Measurements from ENCODE around the gene MTHFSD. TPM values are rescaled to one million over a fixed set of nuclear protein-coding genes. Genes with fewer than 3 reads are reported as not detected.
A peak's percentile ranks its signal among the peaks of the same experiment; 100 is the strongest.

MTHFSD gene
- total RNA-seq, 1 experiment from 2014 or later: 4.7 TPM

GRCh38 chr16:86573215-86573614 is 18.2 kb upstream of the MTHFSD start:
- no peak overlapping the region for H2AFZ ChIP-seq (ENCODE audit: low read length)
- H4K91ac ChIP-seq (ENCODE audit: insufficient read length, low read depth, low read length): no peak overlapping the region
- no CpG with 5 or more reads among the region's 8 CpGs for WGBS (ENCODE audit: extremely low coverage, insufficient read length, low lambda C conversion rate)
- H2BK20ac ChIP-seq (ENCODE audit: low read depth, low read length, poor library complexity, severe bottlenecking): no peak overlapping the region
- no peak overlapping the region for H3K4ac ChIP-seq (ENCODE audit: low read depth, low read length)
- no peak overlapping the region for H3K18ac ChIP-seq (ENCODE audit: insufficient read length, low read depth, low read length)
- H3K27me3 ChIP-seq (ENCODE audit: insufficient read depth, low read length): peaks cover 85% of the 10 kb centered on the region
- H4K5ac ChIP-seq (ENCODE audit: insufficient read length, low read depth, low read length): no peak overlapping the region
- Mint-ChIP-seq H3K9me3 (peaks cover 3 to 5% of the 10 kb centered on the region in 2 experiments; a peak in 4 of 5 replicates), H3K36me3 (ENCODE audit: insufficient read depth in 1 of 3, low read depth in 3 of 3) (peaks cover 0 to 1% (median 0%) of the 10 kb centered on the region in 3 experiments; a peak in 2 of 7 replicates), H3K27ac (no peak overlapping the region), H3K4me3 (peak overlapping the region in 1 of 2 experiments; percentile 64; a peak in 2 of 5 replicates), H3K4me1 (peaks cover 41 to 52% of the 10 kb centered on the region in 2 experiments), H3K27me3 (ENCODE audit: low read depth) (peaks cover 99% of the 10 kb centered on the region)
- H3K79me2 ChIP-seq (ENCODE audit: insufficient read depth, low read length): no peaks in the 10 kb centered on the region
- no peak overlapping the region for H2BK15ac ChIP-seq (ENCODE audit: low read depth, low read length)
- peak overlapping the region; percentile 20 for H3K4me2 ChIP-seq (ENCODE audit: insufficient read depth, insufficient read length, low read length)
- H3K9ac ChIP-seq (ENCODE audit: extremely low read depth, insufficient read length, low read length): no peak overlapping the region
- H3K23ac ChIP-seq (ENCODE audit: insufficient read length, low read depth, low read length): no peak overlapping the region
- H3K14ac ChIP-seq (ENCODE audit: insufficient read depth, low read length): no peak overlapping the region
- peaks cover 14% of the 10 kb centered on the region; the same call in 1 of the 2 replicates for H3K4me1 ChIP-seq (ENCODE audit: insufficient read depth, low read length)
- H2BK12ac ChIP-seq (ENCODE audit: insufficient read length, low read depth, low read length): no peak overlapping the region
- H3K56ac ChIP-seq (ENCODE audit: insufficient read length, low read depth, low read length): no peak overlapping the region
- H2AK5ac ChIP-seq (ENCODE audit: insufficient read length, low read length): no peak overlapping the region
- no peak overlapping the region for H3T11ph ChIP-seq (ENCODE audit: low read length)
- no peak overlapping the region for H3K27ac ChIP-seq (ENCODE audit: insufficient read length, low read depth, low read length)
- TF ChIP-seq CTCF (conservative IDR thresholded peaks at IDR 0.05): no peak
- H3K9me3 ChIP-seq (ENCODE audit: control insufficient read depth, low read depth, low read length): no peaks in the 10 kb centered on the region
- H4K8ac ChIP-seq (replicated peaks; ENCODE audit: insufficient read length, low read depth, low read length): no peak overlapping the region
- peak; percentile 73 for DNase-seq
- no peak overlapping the region for H2BK120ac ChIP-seq (ENCODE audit: low read depth, low read length, poor library complexity, severe bottlenecking)
- H4K20me1 ChIP-seq (ENCODE audit: control insufficient read depth, insufficient read depth, insufficient read length): no peaks in the 10 kb centered on the region
- no peak overlapping the region for H2BK5ac ChIP-seq (ENCODE audit: insufficient read length, low read length)
- no peaks in the 10 kb centered on the region for H3K79me1 ChIP-seq (ENCODE audit: insufficient read depth, low read depth, low read length, poor library complexity, severe bottlenecking)
- peaks cover 9% of the 10 kb centered on the region for H3K23me2 ChIP-seq (ENCODE audit: insufficient read length, low read depth, low read length, poor library complexity, severe bottlenecking)
